CD4-positive, alpha-beta T cell treated with Interleukin-17A for 1 hour (primary cell): ENCODE results near the gene RBM27.
"Not testable (repeated sequence)": the region's sequence is repeated elsewhere in the genome, so short reads cannot be mapped to it uniquely, and the experiment has no call there.

ENCODE experiments used
- DNase-seq: peaks from one replicate; pipeline ENCODE4 v3.0.0-alpha.2; 2020

The RBM27 gene

DNA sequence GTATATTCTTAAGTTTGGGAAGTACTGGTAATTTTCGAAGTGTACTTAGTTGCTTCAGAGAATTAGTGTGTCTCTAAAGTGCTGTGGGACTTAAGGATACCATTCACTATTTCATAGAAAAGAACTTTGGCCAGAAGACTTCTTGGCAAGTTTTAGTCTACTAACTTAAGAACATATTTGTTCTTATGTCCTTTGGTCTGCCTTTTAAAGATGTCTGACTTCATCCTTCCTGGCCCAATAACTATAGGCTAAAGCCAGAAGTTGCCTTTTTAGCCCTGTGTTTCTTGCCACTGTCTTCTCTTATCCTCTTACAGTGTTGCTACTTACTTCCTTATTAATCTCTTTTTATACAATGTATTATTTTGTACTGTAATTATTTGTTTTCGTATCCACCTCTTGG is 6.3 kb downstream of the RBM27 start:
- no peak for DNase-seq

GRCh38 chr5:146210810-146211209 is 7.4 kb downstream of the RBM27 start:
- not testable (repeated sequence) for DNase-seq

DNA sequence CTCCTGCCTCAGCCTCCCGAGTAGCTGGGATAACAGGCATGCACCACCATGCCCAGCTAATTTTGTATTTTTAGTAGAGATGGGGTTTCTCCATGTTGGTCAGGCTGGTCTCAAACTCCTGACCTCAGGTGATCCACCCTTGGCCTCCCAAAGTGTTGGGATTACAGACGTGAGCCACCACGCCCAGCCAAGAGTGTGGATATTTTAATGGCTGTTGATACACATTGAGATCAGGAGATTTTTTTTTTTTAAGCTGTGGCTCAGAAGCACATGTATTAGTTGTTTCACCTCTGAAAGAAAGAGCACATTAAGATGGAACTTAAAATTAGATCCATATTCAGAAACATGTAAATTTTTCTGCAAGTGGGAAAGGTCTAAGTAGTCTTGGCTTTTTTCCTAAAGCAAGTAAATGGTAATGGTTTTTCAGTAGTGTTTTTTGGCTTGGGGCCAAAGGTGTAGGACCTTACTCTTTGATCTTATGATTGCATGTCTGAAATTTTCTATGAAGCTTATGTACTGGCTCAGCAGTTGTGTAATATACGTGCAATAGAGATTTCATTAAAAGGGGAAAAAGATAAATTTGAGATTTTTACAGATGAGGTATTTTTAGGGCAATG is 9.9 kb downstream of the RBM27 start:
- no peak for DNase-seq

DNA sequence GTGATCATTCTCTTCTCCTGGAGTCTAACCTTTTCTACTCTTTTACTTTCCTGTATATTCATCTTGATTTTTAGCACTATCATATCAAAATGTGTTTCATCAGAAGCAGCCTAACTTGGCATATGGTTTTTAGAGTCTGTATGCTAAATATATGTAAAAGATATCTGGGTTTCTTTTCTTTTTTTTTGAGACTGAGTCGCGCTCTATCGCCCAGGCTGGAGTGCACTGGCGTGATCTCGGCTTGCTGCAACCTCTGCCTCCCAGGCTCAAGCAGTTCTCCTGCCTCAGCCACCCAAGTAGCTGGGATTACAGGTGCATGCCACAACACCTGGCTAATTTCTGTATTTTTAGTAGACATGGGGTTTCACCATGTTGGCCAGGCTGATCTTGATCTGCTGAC is 11.5 kb downstream of the RBM27 start:
- not testable (repeated sequence) for DNase-seq

DNA sequence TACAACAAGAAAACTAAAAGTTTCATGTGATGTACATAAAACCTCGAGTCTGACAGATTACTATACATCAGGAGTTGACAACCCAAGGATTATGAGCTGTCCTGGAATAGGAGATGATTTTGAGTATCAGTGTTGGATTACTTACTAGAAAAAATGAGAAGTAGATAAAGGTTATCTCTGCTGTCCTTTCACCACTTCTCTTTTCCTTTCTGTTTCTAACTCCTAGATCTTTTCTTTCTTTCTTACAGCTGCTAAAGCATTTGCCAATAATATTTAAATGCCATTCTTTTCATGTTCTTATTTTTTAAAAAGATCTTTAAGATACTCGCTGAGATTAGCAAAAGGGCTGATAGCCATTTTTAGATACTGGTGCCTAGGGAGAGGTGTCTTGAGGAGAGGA is 14.8 kb downstream of the RBM27 start:
- no peak for DNase-seq

DNA sequence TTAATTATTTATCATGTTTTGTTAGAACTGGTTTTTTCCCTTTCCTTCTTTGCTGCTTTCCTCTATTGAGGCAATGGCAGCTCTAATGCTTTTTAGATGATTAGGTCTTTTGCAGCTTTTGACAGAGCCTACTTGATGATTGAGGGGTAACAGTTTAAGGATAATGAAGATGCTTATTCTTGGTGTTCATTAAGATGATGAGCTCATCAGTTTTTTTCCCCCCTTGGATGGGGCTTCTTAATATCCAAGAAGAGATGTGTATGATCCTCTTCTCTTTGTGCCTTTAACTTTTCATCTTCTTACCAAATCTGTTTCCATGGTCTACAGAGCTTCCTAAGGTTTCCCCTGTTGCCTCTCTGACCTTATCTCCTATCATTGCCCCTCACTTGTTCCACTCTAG is 15.8 kb downstream of the RBM27 start:
- DNase-seq: no peak

- no peak for DNase-seq
These were observed 17.8 kb downstream of the RBM27 start for GRCh38 chr5:146221234-146221633.

DNA sequence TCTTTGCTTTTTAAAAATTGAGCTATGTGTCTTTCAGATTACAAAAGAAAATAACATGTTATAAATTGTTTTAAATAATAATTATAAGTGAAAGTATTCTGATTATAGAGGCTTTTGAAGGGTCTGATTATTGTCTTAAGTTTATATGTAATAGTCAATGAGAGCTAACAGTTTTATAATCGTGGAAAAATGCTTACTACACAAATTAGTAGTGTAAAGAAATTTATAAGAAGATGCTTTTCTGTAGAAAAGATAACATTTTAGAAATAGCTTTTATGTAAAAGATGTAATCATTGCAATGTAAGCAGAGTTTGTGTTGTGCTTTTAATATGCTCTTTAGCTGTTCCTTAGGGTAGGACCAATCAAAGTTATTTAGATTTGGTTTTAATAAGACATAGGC is 18.6 kb downstream of the RBM27 start:
- no peak for DNase-seq

DNA sequence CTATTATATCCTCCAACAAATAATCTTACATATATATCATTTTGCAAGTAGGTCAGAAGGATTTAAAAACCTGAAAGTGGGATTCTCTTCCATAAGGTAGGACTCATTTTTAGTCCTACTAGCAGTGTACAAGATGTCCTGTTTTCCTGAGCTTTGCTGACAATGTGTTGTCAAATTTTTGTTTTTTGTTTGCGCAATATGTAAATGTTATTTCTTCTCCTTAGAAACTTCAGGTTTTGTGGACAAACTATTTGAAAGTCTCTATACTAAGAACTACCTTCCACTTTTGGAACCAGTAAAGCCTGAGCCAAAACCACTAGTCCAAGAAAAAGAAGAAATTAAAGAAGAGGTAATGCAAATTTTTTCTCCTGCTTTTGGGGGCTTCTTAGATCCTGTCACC is 19.8 kb downstream of the RBM27 start:
- DNase-seq: no peak

DNA sequence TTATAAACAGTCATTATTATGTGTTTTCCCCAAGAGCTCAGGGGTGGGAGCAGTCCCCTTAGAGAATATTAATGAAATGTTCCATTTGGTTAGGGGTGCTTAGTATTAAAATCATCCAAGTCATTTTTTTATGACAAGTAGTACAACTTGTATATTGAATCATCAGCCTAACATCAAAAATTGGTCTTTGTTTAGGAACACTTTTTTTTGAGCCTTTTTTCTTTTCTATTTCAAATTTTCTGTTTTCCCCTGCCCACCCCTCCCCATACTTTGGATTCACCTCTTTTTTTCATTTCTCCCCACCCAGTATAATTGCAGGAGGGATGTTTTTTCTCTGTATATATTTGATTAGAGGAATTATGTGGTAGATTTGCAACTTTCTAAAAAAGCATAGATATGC is 25.8 kb downstream of the RBM27 start:
- no peak for DNase-seq

GRCh38 chr5:146232223-146232622 is 28.8 kb downstream of the RBM27 start:
- no peak for DNase-seq

DNA sequence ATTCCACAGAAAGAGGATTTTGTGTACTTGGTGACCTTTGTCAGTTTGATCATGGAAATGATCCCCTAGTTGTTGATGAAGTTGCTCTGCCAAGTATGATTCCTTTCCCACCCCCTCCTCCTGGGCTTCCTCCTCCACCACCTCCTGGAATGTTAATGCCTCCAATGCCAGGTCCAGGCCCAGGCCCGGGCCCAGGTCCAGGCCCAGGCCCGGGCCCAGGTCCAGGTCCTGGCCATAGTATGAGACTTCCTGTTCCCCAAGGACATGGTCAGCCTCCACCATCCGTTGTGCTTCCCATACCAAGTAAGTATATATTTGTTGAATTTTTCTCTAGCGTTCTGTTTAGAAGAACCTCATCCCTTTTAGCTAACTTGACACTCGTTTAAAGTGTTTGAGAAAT is 30.0 kb downstream of the RBM27 start:
- no peak for DNase-seq

- no peak for DNase-seq
These were observed 35.6 kb downstream of the RBM27 start for GRCh38 chr5:146238973-146239372.

GRCh38 chr5:146240951-146241350 is 37.5 kb downstream of the RBM27 start:
- DNase-seq: no peak

DNA sequence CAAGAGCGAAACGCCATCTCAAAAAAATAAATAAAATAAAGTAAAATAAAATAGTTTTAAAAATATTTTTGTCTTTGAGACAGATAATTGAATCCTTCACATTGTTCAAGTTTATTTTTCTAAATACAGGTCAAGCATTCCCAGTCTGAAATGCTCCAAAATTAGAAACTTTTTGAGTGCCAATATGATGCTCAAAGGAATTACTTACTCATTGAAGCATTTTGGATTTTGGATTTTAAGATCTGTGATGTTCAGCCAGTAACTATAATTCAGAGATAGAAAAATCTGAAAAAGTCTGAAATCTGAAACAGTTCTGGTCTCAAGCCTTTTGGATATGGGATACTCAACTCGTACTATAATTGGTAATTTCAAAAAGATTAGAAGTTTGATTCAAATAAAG is 39.8 kb downstream of the RBM27 start:
- DNase-seq: no peak

DNA sequence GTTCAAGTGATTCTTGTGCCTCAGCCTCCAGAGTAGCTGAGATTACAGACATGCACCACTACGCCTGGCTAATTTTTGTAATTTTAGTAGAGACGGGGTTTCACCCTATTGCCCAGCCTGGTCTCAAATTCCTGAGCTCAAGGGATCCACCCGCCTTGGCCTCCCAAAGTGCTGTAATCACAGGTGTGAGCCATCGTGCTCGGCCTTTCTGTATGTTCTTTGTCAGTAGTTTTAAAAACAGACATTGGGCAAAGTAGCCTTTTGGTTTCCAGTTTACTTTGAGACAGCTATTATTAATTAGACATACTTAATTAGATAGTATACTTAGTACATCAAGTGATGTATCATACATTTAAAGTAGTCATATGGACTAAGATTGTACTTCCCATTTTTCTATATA is 45.2 kb downstream of the RBM27 start:
- no peak for DNase-seq

- DNase-seq: no peak
These were observed 46.4 kb downstream of the RBM27 start for GRCh38 chr5:146249801-146250200.
